HG03280 (cell line): Measurements from ENCODE around the gene NFE2L3.
A peak's percentile ranks its signal among the peaks of the same experiment; 100 is the strongest.
"Not testable (repeated sequence)": the region's sequence is repeated elsewhere in the genome, so short reads cannot be mapped to it uniquely, and the experiment has no call there.

Experiments
- ATAC-seq: cut with Tn5 transposase; IDR thresholded peaks from one replicate; pipeline ENCODE4 v1.9.1; 2021; ENCODE audit warnings: mild to moderate bottlenecking, moderate library complexity; ENCODE audit not compliant: unreplicated experiment

Gene NFE2L3

GRCh38 chr7:26145238-26145637, 6.8 kb upstream of the NFE2L3 start:
- ATAC-seq: no peak

- no peak for ATAC-seq
Measured at GRCh38 chr7:26147030-26147429, 5.0 kb upstream of the NFE2L3 start.

GRCh38 chr7:26147646-26148306, 4.2 kb upstream of the NFE2L3 start:
- not testable (repeated sequence) for ATAC-seq

- not testable (repeated sequence) for ATAC-seq
Measured at GRCh38 chr7:26148307-26148700, 3.7 kb upstream of the NFE2L3 start.

GRCh38 chr7:26149391-26149977, 2.5 kb upstream of the NFE2L3 start:
- ATAC-seq: no peak

GRCh38 chr7:26151096-26151495, 902 bp upstream of the NFE2L3 start:
- ATAC-seq: no peak

GRCh38 chr7:26151650-26151952, 397 bp upstream of the NFE2L3 start:
- ATAC-seq: no peak

- peak; percentile 24 for ATAC-seq
Measured at GRCh38 chr7:26152782-26153240, 813 bp downstream of the NFE2L3 start.

GRCh38 chr7:26153241-26153822, 1.3 kb downstream of the NFE2L3 start:
- no peak for ATAC-seq

GRCh38 chr7:26153823-26154783, 2.1 kb downstream of the NFE2L3 start:
- no peak for ATAC-seq

GRCh38 chr7:26155531-26156375, 3.8 kb downstream of the NFE2L3 start:
- no peak for ATAC-seq

- no peak for ATAC-seq
Measured at GRCh38 chr7:26156451-26157420, 4.7 kb downstream of the NFE2L3 start.

- ATAC-seq: no peak
Measured at GRCh38 chr7:26157520-26158105, 5.6 kb downstream of the NFE2L3 start.

GRCh38 chr7:26159243-26159642, 7.2 kb downstream of the NFE2L3 start:
- ATAC-seq: no peak

GRCh38 chr7:26160896-26161295, 8.9 kb downstream of the NFE2L3 start:
- no peak for ATAC-seq

GRCh38 chr7:26162431-26162830, 10.4 kb downstream of the NFE2L3 start:
- no peak for ATAC-seq

- not testable (repeated sequence) for ATAC-seq
Measured at GRCh38 chr7:26163804-26164203, 11.8 kb downstream of the NFE2L3 start.

- no peak for ATAC-seq
Measured at GRCh38 chr7:26165950-26166683, 14.1 kb downstream of the NFE2L3 start.
